LNCAP (cell line): ENCODE data around the gene OR7C1.

ENCODE experiments used
- TF ChIP-seq, protein P1 (sequence below): fragments of 450-650 bp; IDR thresholded peaks from 2 replicates; pipeline ENCODE4 v1.5.1; 2017; ENCODE audit warnings: mild to moderate bottlenecking

OR7C1 gene

GRCh38 chr19:14835011-14835410 is at the start of gene OR7C1, which contains the start of gene OR7A5:
TSS of gene OR7C1 (minus strand) at chr19:14835185. CDS start at chr19:14800136, 35,049 bp downstream.
TSS of gene OR7A5 (minus strand) at chr19:14835185. CDS start at chr19:14828241, 6,944 bp downstream.
- TF ChIP-seq, protein P1, sequence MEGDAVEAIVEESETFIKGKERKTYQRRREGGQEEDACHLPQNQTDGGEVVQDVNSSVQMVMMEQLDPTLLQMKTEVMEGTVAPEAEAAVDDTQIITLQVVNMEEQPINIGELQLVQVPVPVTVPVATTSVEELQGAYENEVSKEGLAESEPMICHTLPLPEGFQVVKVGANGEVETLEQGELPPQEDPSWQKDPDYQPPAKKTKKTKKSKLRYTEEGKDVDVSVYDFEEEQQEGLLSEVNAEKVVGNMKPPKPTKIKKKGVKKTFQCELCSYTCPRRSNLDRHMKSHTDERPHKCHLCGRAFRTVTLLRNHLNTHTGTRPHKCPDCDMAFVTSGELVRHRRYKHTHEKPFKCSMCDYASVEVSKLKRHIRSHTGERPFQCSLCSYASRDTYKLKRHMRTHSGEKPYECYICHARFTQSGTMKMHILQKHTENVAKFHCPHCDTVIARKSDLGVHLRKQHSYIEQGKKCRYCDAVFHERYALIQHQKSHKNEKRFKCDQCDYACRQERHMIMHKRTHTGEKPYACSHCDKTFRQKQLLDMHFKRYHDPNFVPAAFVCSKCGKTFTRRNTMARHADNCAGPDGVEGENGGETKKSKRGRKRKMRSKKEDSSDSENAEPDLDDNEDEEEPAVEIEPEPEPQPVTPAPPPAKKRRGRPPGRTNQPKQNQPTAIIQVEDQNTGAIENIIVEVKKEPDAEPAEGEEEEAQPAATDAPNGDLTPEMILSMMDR = no peak

DNA sequence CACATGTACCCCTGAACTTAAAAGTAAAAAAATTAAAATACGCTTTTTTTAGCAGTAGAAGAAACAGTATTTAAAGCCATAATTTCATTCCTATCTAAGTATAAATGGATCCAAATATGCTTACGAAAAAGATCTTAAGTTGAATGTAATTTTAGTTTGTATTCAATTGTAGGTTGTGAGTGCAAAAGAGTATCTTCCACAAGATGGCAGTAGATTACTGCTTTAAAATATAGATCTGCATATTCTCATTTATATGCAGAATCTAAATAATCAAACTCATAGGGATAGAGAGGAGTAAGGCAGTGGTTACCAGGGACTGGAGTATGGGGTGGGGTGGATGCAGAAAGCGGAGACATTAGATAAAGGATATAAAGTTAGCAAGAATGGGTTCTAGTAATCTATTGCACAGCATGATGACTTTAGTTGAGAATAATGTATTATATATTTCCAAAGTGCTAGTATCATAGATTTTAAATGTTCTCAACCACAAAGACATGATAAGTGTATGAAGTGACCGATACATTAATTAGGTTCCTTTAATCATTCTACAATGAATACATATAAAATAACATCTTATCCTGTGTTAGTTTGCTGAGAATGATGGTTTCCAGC is 36.7 kb upstream of the OR7C1 start:
- TF ChIP-seq, protein P1 = peak; percentile 71

- TF ChIP-seq, protein P1 = no peak
These were observed 33.5 kb upstream of the OR7C1 start for GRCh38 chr19:14868497-14868896.

DNA sequence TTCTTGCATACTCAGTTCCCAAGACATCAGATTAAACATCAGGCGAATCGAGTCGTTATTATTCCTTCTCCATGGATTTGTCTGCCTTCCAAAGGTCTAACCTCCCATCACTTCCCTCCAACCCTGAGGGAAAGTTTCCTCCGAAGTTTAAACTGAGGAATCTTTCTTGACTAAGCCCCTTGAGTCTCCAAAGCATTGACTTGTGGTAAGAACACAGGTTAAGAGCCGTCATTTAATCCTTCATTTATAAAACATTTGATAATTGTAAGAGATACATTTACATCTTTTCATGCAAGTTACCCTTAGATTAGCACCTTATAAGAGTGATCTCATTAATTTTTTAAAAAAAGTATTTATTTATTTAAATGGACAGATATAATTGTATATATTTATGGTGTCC is 13.8 kb upstream of the OR7C1 start, which contains the start of gene OR7A10:
Gene OR7A10, minus strand, starts transcription at position 101 of the 400 bp plus-strand sequence. CDS start 7,045 bp downstream, outside the sequence.
- TF ChIP-seq, protein P1 = no peak

DNA sequence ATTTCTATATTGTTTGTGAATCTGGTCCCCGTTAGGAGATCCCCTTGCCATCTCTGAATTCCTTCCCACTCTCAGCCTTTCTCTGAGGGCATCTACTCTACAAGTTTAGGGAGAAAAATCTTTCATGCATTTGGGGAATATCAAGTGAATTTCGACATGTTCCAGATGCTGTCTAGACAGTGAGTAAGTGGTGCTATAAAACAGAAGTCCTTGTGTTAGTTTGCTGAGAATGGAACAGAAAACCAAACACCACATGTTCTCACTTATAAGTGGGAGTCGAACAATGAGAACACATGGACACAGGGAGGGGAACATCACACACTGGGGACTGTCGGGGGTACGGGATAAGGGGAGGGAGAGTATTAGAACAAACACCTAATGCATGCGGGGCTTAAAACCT is 8.6 kb upstream of the OR7C1 start:
- TF ChIP-seq, protein P1 = no peak

DNA sequence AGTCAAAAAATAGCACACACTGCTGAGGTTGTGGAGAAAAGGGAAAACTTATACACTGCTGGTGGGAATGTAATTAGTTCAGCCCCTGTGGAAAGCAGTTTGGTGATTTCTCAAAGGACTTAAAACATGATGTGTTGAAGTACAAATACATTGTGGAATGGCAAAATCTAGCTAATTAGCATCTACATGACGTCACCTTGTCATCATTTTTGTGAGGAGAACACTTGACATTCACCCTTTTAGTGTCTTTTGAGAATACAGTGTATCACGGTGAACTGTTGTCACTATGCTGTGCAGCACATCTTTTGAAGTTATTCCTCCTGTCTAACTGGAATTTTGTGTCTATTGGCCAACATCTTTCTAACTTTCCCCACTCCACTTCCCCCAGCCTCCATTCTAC is 8.2 kb upstream of the OR7C1 start:
- TF ChIP-seq, protein P1 = no peak

DNA sequence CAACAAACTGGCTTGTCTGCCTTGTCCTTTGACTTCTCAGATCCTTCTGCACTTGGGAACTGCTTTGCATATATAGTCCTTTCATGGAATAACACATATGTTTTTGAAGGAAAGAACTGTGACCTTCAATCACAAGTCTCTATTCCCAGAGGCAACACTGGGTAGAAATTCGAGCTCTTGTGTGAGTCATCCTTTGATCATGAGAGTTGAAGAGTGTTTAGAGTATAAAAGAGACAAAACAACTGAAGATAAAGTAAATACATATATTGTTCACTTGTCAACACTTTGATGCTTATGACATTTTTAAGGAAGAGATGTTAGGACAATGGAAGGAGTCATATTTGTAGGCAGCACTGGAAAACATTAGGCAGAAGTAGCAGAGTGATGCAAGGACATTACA is 5.2 kb upstream of the OR7C1 start:
- TF ChIP-seq, protein P1 = no peak
